ENCODE results near the gene KRTAP4-8.

DNA sequence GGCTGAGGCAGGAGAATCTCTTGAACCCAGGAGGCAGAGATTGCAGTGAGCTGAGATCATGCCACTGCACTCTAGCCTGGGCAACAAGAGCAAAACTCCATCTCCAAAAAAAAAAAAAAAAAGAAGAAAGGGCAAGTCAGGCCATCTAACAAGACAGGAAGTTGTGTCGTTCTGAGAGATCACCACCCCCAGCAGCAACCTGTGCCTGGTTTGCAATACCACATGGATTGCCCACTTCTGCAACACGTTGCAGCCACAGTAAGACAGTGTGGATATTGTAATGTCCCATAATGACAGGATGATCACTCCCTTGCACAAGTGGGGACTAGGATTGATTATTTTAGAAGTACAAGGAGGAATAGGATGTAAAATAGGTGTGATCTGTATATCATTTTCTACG, 28.9 kb downstream of the KRTAP4-8 start:
- TF ChIP-seq, protein P1, sequence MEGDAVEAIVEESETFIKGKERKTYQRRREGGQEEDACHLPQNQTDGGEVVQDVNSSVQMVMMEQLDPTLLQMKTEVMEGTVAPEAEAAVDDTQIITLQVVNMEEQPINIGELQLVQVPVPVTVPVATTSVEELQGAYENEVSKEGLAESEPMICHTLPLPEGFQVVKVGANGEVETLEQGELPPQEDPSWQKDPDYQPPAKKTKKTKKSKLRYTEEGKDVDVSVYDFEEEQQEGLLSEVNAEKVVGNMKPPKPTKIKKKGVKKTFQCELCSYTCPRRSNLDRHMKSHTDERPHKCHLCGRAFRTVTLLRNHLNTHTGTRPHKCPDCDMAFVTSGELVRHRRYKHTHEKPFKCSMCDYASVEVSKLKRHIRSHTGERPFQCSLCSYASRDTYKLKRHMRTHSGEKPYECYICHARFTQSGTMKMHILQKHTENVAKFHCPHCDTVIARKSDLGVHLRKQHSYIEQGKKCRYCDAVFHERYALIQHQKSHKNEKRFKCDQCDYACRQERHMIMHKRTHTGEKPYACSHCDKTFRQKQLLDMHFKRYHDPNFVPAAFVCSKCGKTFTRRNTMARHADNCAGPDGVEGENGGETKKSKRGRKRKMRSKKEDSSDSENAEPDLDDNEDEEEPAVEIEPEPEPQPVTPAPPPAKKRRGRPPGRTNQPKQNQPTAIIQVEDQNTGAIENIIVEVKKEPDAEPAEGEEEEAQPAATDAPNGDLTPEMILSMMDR (IDR thresholded peaks at IDR 0.05) = no peak
- no peak for TF ChIP-seq POLR2A (IDR thresholded peaks at IDR 0.05)

Data from lower leg skin (tissue), 3 donors.